PC-9 (cell line): ENCODE results near the gene ARID4B. TPM values are rescaled to one million over a fixed set of nuclear protein-coding genes. Genes with fewer than 3 reads are reported as not detected.

Source experiments
- BruUV-seq: library from RNA; stranded (reverse); fragments of 400-500 nt; replicated peaks from 2 replicates; lab custom pipeline; 2021; lab: Mats Ljungman, UMichigan
- CTCF ChIA-PET: fragments of 300-600 bp; sonication (Branson Sonifier 250); formaldehyde crosslinking; loops from one replicate; lab custom pipeline; 2022; ENCODE audit warnings: antibody characterized with exemption; lab: Charles Lee
- POLR2A ChIA-PET: fragments of 300-600 bp; sonication (Branson Sonifier 250); formaldehyde crosslinking; loops from one replicate; lab custom pipeline; 2022; ENCODE audit warnings: antibody characterized with exemption; ENCODE audit not compliant: unreplicated experiment; lab: Charles Lee
- DNase-seq, 2 experiments: peaks; one replicate each; pipeline versions ENCODE4 v3.0.0 to v3.0.0-alpha.2; 2015 to 2022; ENCODE audit warnings: mixed read lengths in 1 of 2
- H2AFZ ChIP-seq: fragments of 200-600 bp; sonication (generic); 2 replicates; pipeline ENCODE4 v1.8.1; 2017; ENCODE audit warnings: antibody characterized with exemption
- H3F3A ChIP-seq: fragments of 200-600 bp; sonication (generic); 2 replicates; pipeline ENCODE4 v1.8.1; 2017; ENCODE audit warnings: antibody characterized with exemption, mild to moderate bottlenecking, low read depth; ENCODE audit not compliant: insufficient read depth
- H3K27ac ChIP-seq: fragments of 200-600 bp; sonication (generic); 2 replicates; pipeline ENCODE4 v1.6.1; 2016; ENCODE audit warnings: mixed run types
- H3K27me3 ChIP-seq: fragments of 200-600 bp; sonication (generic); 2 replicates; pipeline ENCODE4 v1.6.1; 2016; ENCODE audit warnings: low read depth, mixed run types; ENCODE audit not compliant: insufficient read depth
- H3K36me3 ChIP-seq: fragments of 200-600 bp; sonication (generic); 2 replicates; pipeline ENCODE4 v1.6.1; 2016; ENCODE audit warnings: low read depth, mixed run types
- H3K4me1 ChIP-seq: fragments of 200-600 bp; sonication (generic); replicated peaks from 2 replicates; pipeline ENCODE4 v1.6.1; 2016; ENCODE audit warnings: mixed run types; ENCODE audit not compliant: insufficient read depth
- H3K4me2 ChIP-seq: fragments of 200-600 bp; sonication (generic); 2 replicates; pipeline ENCODE4 v1.6.1; 2017; ENCODE audit warnings: mixed run types
- H3K4me3 ChIP-seq: fragments of 200-600 bp; sonication (generic); 2 replicates; pipeline ENCODE4 v1.6.1; 2016; ENCODE audit warnings: mixed run types
- H3K79me2 ChIP-seq: fragments of 200-600 bp; sonication (generic); 2 replicates; pipeline ENCODE4 v1.6.1; 2017; ENCODE audit warnings: low read depth, mixed run types
- H3K9me2 ChIP-seq: fragments of 200-600 bp; sonication (generic); 2 replicates; pipeline ENCODE4 v1.8.1; 2017; ENCODE audit warnings: mild to moderate bottlenecking; ENCODE audit not compliant: insufficient read depth
- H3K9me3 ChIP-seq: fragments of 200-600 bp; sonication (generic); 2 replicates; pipeline ENCODE4 v1.8.1; 2016; ENCODE audit warnings: low read depth; ENCODE audit not compliant: insufficient read depth
- H4K20me1 ChIP-seq: fragments of 200-600 bp; sonication (generic); 2 replicates; pipeline ENCODE4 v1.8.1; 2017; ENCODE audit not compliant: insufficient read depth
- EZH2 ChIP-seq: fragments of 200-600 bp; sonication (generic); IDR thresholded peaks from 2 replicates; pipeline ENCODE4 v1.8.0; 2017; ENCODE audit warnings: antibody characterized with exemption, low read depth
- intact Hi-C: fragments of 100-400 bp; cut with micrococcal nuclease; formaldehyde crosslinking; loops from one replicate; pipeline ENCODE4 v1.10.0; 2022; ENCODE audit not compliant: unreplicated experiment
- total RNA-seq: library from RNA; stranded (reverse); gene quantifications from 2 replicates; pipeline ENCODE4 v1.2.3, GENCODE V29; 2021
- TF ChIP-seq, protein P1 (sequence below): fragments of 200-600 bp; sonication (generic); conservative IDR thresholded peaks from 2 replicates; pipeline ENCODE4 v1.6.1; 2017; ENCODE audit warnings: mixed run types, antibody characterized with exemption, mild to moderate bottlenecking, moderate library complexity

Gene ARID4B
- total RNA-seq, 1 experiment from 2014 or later, result 47.1 TPM

DNA sequence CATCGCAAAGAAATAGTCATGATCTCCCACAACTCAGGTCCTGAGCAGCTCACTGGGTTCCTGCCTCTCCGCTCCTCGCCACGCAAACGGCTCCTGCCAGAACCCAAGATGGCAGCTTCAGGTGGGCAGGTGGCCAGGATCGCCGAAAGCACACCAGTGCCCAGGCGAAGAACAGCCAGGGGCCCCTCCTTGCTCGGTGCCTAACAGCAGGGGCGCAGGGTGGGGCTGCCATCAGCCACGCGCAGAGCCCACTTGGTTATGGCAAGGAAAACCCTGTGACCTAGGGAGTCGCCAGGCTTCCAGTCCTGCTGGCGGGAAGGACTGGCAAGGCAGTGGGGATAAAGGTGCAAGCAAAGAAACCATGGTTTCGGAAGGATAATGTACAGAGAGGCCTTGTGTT lies 47.5 kb downstream of the ARID4B start:
- intact Hi-C loops, result no loop called here

DNA sequence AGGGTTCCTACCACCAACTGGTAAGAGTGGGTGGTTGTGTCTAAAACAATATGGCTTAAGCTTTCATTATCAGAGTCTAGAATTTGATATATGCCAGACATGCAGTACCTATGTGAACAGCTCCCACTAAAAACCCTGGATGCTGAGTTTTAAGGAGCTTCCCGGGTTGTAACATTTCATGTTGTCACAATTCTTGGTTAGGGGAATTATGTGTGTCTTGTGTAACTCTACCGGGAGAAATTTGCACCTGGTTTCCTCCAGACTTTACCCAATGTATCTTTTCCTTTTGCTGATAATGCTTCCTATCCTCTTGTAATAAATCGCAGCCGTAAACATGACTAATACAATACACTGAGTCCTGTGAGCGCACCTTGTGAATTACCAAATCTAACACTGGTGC lies 48.3 kb downstream of the ARID4B start:
- H3K4me3 ChIP-seq, result no peak overlapping the region
- H3K9me3 ChIP-seq, result no peaks in the 10 kb centered on the region
- no peaks in the 10 kb centered on the region for H3K9me2 ChIP-seq
- H4K20me1 ChIP-seq, result peaks cover 28% of the 10 kb centered on the region
- H3K36me3 ChIP-seq, result no peaks in the 10 kb centered on the region
- no peak overlapping the region for H3K4me2 ChIP-seq
- no peak for DNase-seq
- ChIA-PET CTCF (no interaction called here), POLR2A (no interaction called here)
- intact Hi-C loops, result no loop called here
- peaks cover 12% of the 10 kb centered on the region for H3F3A ChIP-seq
- TF ChIP-seq, protein P1, sequence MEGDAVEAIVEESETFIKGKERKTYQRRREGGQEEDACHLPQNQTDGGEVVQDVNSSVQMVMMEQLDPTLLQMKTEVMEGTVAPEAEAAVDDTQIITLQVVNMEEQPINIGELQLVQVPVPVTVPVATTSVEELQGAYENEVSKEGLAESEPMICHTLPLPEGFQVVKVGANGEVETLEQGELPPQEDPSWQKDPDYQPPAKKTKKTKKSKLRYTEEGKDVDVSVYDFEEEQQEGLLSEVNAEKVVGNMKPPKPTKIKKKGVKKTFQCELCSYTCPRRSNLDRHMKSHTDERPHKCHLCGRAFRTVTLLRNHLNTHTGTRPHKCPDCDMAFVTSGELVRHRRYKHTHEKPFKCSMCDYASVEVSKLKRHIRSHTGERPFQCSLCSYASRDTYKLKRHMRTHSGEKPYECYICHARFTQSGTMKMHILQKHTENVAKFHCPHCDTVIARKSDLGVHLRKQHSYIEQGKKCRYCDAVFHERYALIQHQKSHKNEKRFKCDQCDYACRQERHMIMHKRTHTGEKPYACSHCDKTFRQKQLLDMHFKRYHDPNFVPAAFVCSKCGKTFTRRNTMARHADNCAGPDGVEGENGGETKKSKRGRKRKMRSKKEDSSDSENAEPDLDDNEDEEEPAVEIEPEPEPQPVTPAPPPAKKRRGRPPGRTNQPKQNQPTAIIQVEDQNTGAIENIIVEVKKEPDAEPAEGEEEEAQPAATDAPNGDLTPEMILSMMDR, result no peak
- TF ChIP-seq EZH2, result no peak
- no peaks in the 10 kb centered on the region for H3K27me3 ChIP-seq
- BruUV-seq, result no TSS peak
- H2AFZ ChIP-seq, result no peak overlapping the region
- peaks cover 94% of the 10 kb centered on the region for H3K79me2 ChIP-seq
- H3K4me1 ChIP-seq, result no peaks in the 10 kb centered on the region
- no peak overlapping the region for H3K27ac ChIP-seq

More for the DNA sequence above, 47.5 kb downstream of the ARID4B start:
- TF ChIP-seq, protein P1, result no peak
- no peak for TF ChIP-seq EZH2
- H3K27ac ChIP-seq, result no peak overlapping the region
- H3K4me1 ChIP-seq, result no peaks in the 10 kb centered on the region
- BruUV-seq, result no TSS peak
- no peak overlapping the region for H3K4me2 ChIP-seq
- H3K27me3 ChIP-seq, result no peaks in the 10 kb centered on the region
- peaks cover 94% of the 10 kb centered on the region for H3K79me2 ChIP-seq
- ChIA-PET CTCF (no interaction called here), POLR2A (no interaction called here)
- H3K9me2 ChIP-seq, result no peaks in the 10 kb centered on the region
- DNase-seq, result no peak
- peaks cover 10% of the 10 kb centered on the region for H3F3A ChIP-seq
- no peak overlapping the region for H2AFZ ChIP-seq
- H3K36me3 ChIP-seq, result no peaks in the 10 kb centered on the region
- H4K20me1 ChIP-seq, result peaks cover 27% of the 10 kb centered on the region
- H3K4me3 ChIP-seq, result no peak overlapping the region
- no peaks in the 10 kb centered on the region for H3K9me3 ChIP-seq

GRCh38 chr1:235278915-235279292 lies 49.1 kb downstream of the ARID4B start:
- no peak for TF ChIP-seq EZH2
- TF ChIP-seq, protein P1, result no peak
- H3K9me3 ChIP-seq, result no peaks in the 10 kb centered on the region
- POLR2A ChIA-PET, result no interaction called here
- H3K36me3 ChIP-seq, result no peaks in the 10 kb centered on the region
- no peak overlapping the region for H2AFZ ChIP-seq
- intact Hi-C loops, result no loop called here
- BruUV-seq, result no TSS peak
- CTCF ChIA-PET, result no interaction called here
- no peak overlapping the region for H3K27ac ChIP-seq
- no peak overlapping the region for H3K4me2 ChIP-seq
- H3K27me3 ChIP-seq, result no peaks in the 10 kb centered on the region
- no peaks in the 10 kb centered on the region for H3K9me2 ChIP-seq
- H4K20me1 ChIP-seq, result peaks cover 33% of the 10 kb centered on the region
- DNase-seq, result no peak
- H3K79me2 ChIP-seq, result peaks cover 94% of the 10 kb centered on the region
- H3F3A ChIP-seq, result peaks cover 12% of the 10 kb centered on the region
- no peaks in the 10 kb centered on the region for H3K4me1 ChIP-seq
- no peak overlapping the region for H3K4me3 ChIP-seq
